Gastrocnemius medialis (tissue), 4 donors: Measurements from ENCODE around the gene CCND2.

Experiments used
- POLR2A ChIP-seq, 2 donors: fragments of 450-650 bp; IDR thresholded peaks; one replicate each; pipeline ENCODE4 v1.6.1; 2017; ENCODE audit warnings: antibody characterized with exemption in 2 of 2, mild to moderate bottlenecking in 2 of 2, moderate library complexity in 2 of 2
- TF ChIP-seq, protein P1 (sequence below), 5 experiments: fragments of 450-650 bp in 3 of 5; fragments of 200-600 bp in 2 of 5; sonication (generic) in 2 of 5; IDR thresholded peaks in 4 of 5; conservative IDR thresholded peaks in 1 of 5; 1 replicate in 4 of 5; 2 replicates in 1 of 5; pipeline ENCODE4 v1.5.1; 2016 to 2019; ENCODE audit warnings: antibody characterized with exemption in 5 of 5, mild to moderate bottlenecking in 3 of 5, moderate library complexity in 3 of 5

DNA sequence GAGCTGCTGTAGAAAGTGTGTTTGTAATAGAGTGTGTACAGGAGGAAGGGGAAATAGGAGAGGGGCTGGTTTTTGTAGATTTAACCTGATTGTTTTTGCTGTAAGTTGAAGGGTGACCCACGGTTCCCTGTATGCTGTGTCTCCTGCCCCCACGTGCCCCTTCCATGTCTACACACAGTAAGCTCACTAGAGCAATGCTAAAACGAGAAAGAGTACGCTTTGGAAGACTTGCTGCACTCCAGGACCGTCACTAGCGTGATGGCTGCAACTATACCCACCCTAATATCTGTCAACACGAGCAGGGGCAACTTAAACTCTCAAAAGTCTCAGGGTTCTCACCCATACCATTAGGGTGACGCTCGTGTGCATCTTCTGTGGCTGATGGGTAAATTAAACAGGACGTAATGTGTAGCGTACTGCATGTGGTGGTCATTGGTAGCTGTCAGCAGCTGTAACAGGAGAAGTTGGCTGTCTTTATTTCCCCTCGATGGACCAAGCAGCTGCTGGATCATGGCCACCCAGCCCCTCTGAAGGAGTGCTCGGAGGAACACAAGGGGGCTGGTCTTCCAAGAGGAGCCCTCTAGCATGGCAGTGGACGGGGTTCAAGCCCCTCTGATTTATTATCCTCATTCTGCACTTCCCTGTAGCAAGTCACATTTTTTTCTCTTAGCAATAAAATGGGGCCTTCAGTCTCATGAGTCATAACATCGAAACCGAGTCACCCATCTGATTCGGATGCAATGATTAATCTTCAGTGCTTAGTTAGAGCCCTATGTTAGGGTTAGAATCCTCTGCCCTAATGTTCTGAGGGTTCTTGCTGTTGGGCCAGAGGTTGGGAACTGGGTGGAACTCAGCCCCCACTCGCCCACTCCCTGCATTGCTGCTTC is 14.0 kb downstream of the CCND2 start:
- TF ChIP-seq, protein P1, sequence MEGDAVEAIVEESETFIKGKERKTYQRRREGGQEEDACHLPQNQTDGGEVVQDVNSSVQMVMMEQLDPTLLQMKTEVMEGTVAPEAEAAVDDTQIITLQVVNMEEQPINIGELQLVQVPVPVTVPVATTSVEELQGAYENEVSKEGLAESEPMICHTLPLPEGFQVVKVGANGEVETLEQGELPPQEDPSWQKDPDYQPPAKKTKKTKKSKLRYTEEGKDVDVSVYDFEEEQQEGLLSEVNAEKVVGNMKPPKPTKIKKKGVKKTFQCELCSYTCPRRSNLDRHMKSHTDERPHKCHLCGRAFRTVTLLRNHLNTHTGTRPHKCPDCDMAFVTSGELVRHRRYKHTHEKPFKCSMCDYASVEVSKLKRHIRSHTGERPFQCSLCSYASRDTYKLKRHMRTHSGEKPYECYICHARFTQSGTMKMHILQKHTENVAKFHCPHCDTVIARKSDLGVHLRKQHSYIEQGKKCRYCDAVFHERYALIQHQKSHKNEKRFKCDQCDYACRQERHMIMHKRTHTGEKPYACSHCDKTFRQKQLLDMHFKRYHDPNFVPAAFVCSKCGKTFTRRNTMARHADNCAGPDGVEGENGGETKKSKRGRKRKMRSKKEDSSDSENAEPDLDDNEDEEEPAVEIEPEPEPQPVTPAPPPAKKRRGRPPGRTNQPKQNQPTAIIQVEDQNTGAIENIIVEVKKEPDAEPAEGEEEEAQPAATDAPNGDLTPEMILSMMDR (IDR thresholded peaks at IDR 0.05 in 4 of 5, conservative IDR thresholded peaks at IDR 0.05 in 1 of 5) = no peak
- TF ChIP-seq POLR2A (IDR thresholded peaks at IDR 0.05) = no peak
